ENCODE results near the gene C19orf81. TPM values are rescaled to one million over a fixed set of nuclear protein-coding genes. Genes with fewer than 3 reads are reported as not detected.

The C19orf81 gene
- total RNA-seq, 1 experiment from 2014 or later: 14.5 TPM

DNA sequence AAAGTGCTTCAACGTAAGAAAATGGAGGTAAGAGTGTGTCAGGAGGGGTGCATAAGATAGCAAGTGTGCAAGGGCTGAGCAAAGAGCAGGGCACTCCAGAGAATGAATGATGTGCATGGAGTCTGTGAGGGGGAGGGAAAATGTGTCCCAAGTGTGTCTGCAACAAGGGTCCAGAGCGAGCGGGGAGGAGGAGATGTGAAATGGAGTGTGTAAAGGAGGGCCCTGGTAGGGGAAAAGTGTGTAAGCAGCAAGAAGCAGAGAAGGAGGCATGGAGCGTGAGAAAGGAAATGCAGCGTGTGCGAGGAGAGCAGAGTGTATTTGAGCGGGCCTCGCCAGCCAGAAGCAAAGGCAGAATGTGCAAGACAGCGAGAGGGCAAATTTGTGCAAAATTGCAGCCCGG lies 11.8 kb downstream of the C19orf81 start:
- ATAC-seq (no peak), DNase-seq (ENCODE audit: low read depth, low spot score) (no peak)
- RAD21 ChIA-PET (ENCODE audit: low non-redundant PET in 1 of 2, low total read pairs in 2 of 2, uncharacterized antibody in 2 of 2, unreplicated experiment in 2 of 2): no interaction called here
- BruUV-seq (replicated peaks): no TSS peak
- no peaks in the 10 kb centered on the region for H3K79me2 ChIP-seq (ENCODE audit: insufficient read depth, low read length)
- no peaks in the 10 kb centered on the region for H3K9me3 ChIP-seq (ENCODE audit: control insufficient read depth in 1 of 2, insufficient read depth in 1 of 2, low read depth in 1 of 2, low read length in 2 of 2)
- POLR2A ChIA-PET: no interaction called here
- no peaks in the 10 kb centered on the region for H3K36me3 ChIP-seq (ENCODE audit: control insufficient read depth in 1 of 2, insufficient read depth in 2 of 2, low read length in 2 of 2)
- H3K27me3 ChIP-seq (ENCODE audit: insufficient read depth, low read length): no peaks in the 10 kb centered on the region
- H3K4me3 ChIP-seq (replicated peaks in 1 of 2; ENCODE audit: low read depth in 1 of 2, low read length in 2 of 2): no peak overlapping the region
- H3K27ac ChIP-seq (ENCODE audit: low read depth, low read length): no peak overlapping the region
- H2AFZ ChIP-seq (ENCODE audit: low read depth, low read length, poor library complexity, severe bottlenecking): no peak overlapping the region
- no peak overlapping the region for H3K9ac ChIP-seq (ENCODE audit: low read length)
- intact Hi-C loops (cut with micrococcal nuclease): no loop called here
- CTCF ChIA-PET: no interaction called here
- TF ChIP-seq TCF7L2 (IDR thresholded peaks at IDR 0.05; ENCODE audit: borderline replicate concordance, extremely low read depth, insufficient read depth, insufficient read length): no peak
- TF ChIP-seq ZNF274 (IDR thresholded peaks at IDR 0.05; ENCODE audit: low read depth, low read length): no peak
- TF ChIP-seq SRF (IDR thresholded peaks at IDR 0.05; ENCODE audit: low read depth): no peak
- H3K4me1 ChIP-seq (ENCODE audit: control insufficient read depth in 1 of 2, insufficient read depth in 2 of 2, low read length in 2 of 2): peaks cover 0 to 21% of the 10 kb centered on the region in 2 experiments; a peak in 3 of 4 replicates
- no peak overlapping the region for H3K4me2 ChIP-seq (ENCODE audit: low read length)
- H3K9me2 ChIP-seq (ENCODE audit: insufficient read depth): no peaks in the 10 kb centered on the region
- H4K20me1 ChIP-seq (ENCODE audit: insufficient read depth): no peaks in the 10 kb centered on the region

GRCh38 chr19:50661766-50662650 lies 12.8 kb downstream of the C19orf81 start:
- Histone ChIP-seq H3K9me3 (ENCODE audit: control insufficient read depth in 1 of 2, insufficient read depth in 1 of 2, low read depth in 1 of 2, low read length in 2 of 2) (no peaks in the 10 kb centered on the region), H3K79me2 (ENCODE audit: insufficient read depth, low read length) (no peaks in the 10 kb centered on the region), H3K9me2 (ENCODE audit: insufficient read depth) (no peaks in the 10 kb centered on the region), H3K4me2 (ENCODE audit: low read length) (no peak overlapping the region), H3K27ac (ENCODE audit: low read depth, low read length) (no peak overlapping the region), H2AFZ (ENCODE audit: low read depth, low read length, poor library complexity, severe bottlenecking) (no peak overlapping the region), H3K4me1 (ENCODE audit: control insufficient read depth in 1 of 2, insufficient read depth in 2 of 2, low read length in 2 of 2) (peaks cover 0 to 19% of the 10 kb centered on the region in 2 experiments; a peak in 3 of 4 replicates), H4K20me1 (ENCODE audit: insufficient read depth) (no peaks in the 10 kb centered on the region), H3K36me3 (ENCODE audit: control insufficient read depth in 1 of 2, insufficient read depth in 2 of 2, low read length in 2 of 2) (no peaks in the 10 kb centered on the region), H3K27me3 (ENCODE audit: insufficient read depth, low read length) (no peaks in the 10 kb centered on the region), H3K9ac (ENCODE audit: low read length) (no peak overlapping the region), H3K4me3 (replicated peaks in 1 of 2; ENCODE audit: low read depth in 1 of 2, low read length in 2 of 2) (no peak overlapping the region)
- ChIA-PET CTCF (no interaction called here), RAD21 (ENCODE audit: low non-redundant PET in 1 of 2, low total read pairs in 2 of 2, uncharacterized antibody in 2 of 2, unreplicated experiment in 2 of 2) (no interaction called here), POLR2A (no interaction called here)
- no TSS peak for BruUV-seq (replicated peaks)
- no peak for TF ChIP-seq ATF3 (IDR thresholded peaks at IDR 0.05)
- no peak for TF ChIP-seq CBX3 (IDR thresholded peaks at IDR 0.05; ENCODE audit: low read depth)
- TF ChIP-seq TCF7L2 (IDR thresholded peaks at IDR 0.05; ENCODE audit: borderline replicate concordance, extremely low read depth, insufficient read depth, insufficient read length): no peak
- TF ChIP-seq, protein P1, sequence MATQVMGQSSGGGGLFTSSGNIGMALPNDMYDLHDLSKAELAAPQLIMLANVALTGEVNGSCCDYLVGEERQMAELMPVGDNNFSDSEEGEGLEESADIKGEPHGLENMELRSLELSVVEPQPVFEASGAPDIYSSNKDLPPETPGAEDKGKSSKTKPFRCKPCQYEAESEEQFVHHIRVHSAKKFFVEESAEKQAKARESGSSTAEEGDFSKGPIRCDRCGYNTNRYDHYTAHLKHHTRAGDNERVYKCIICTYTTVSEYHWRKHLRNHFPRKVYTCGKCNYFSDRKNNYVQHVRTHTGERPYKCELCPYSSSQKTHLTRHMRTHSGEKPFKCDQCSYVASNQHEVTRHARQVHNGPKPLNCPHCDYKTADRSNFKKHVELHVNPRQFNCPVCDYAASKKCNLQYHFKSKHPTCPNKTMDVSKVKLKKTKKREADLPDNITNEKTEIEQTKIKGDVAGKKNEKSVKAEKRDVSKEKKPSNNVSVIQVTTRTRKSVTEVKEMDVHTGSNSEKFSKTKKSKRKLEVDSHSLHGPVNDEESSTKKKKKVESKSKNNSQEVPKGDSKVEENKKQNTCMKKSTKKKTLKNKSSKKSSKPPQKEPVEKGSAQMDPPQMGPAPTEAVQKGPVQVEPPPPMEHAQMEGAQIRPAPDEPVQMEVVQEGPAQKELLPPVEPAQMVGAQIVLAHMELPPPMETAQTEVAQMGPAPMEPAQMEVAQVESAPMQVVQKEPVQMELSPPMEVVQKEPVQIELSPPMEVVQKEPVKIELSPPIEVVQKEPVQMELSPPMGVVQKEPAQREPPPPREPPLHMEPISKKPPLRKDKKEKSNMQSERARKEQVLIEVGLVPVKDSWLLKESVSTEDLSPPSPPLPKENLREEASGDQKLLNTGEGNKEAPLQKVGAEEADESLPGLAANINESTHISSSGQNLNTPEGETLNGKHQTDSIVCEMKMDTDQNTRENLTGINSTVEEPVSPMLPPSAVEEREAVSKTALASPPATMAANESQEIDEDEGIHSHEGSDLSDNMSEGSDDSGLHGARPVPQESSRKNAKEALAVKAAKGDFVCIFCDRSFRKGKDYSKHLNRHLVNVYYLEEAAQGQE (IDR thresholded peaks at IDR 0.05; ENCODE audit: low read depth): no peak
- TF ChIP-seq, protein P2, sequence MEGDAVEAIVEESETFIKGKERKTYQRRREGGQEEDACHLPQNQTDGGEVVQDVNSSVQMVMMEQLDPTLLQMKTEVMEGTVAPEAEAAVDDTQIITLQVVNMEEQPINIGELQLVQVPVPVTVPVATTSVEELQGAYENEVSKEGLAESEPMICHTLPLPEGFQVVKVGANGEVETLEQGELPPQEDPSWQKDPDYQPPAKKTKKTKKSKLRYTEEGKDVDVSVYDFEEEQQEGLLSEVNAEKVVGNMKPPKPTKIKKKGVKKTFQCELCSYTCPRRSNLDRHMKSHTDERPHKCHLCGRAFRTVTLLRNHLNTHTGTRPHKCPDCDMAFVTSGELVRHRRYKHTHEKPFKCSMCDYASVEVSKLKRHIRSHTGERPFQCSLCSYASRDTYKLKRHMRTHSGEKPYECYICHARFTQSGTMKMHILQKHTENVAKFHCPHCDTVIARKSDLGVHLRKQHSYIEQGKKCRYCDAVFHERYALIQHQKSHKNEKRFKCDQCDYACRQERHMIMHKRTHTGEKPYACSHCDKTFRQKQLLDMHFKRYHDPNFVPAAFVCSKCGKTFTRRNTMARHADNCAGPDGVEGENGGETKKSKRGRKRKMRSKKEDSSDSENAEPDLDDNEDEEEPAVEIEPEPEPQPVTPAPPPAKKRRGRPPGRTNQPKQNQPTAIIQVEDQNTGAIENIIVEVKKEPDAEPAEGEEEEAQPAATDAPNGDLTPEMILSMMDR (IDR thresholded peaks at IDR 0.05 in 2 of 3, conservative IDR thresholded peaks at IDR 0.05 in 1 of 3; ENCODE audit: borderline replicate concordance in 1 of 3, insufficient read depth in 1 of 3, low read depth in 2 of 3, low read length in 2 of 3): no peak
- no peak for TF ChIP-seq ZFX (IDR thresholded peaks at IDR 0.05)
- no peak for TF ChIP-seq POLR2A (IDR thresholded peaks at IDR 0.05; ENCODE audit: borderline replicate concordance, extremely low read depth, insufficient read depth, insufficient read length)
- no peak for TF ChIP-seq ELF1 (IDR thresholded peaks at IDR 0.05; ENCODE audit: borderline replicate concordance, low read depth)
- TF ChIP-seq FOSL1 (IDR thresholded peaks at IDR 0.05; ENCODE audit: low read depth): no peak
- TF ChIP-seq POLR2AphosphoS5 (IDR thresholded peaks at IDR 0.05; ENCODE audit: low read depth, low read length): no peak
- no peak for TF ChIP-seq EGR1 (IDR thresholded peaks at IDR 0.05; ENCODE audit: low read depth)
- no peak for TF ChIP-seq SRF (IDR thresholded peaks at IDR 0.05; ENCODE audit: low read depth)
- no peak for TF ChIP-seq JUND (IDR thresholded peaks at IDR 0.05)
- intact Hi-C loops (cut with micrococcal nuclease): no loop called here
- ATAC-seq (no peak), DNase-seq (ENCODE audit: low read depth, low spot score) (no peak)

Measured in HCT116 (cell line).